HepG2 (cell line): ENCODE data around the gene CAPN15. TPM values are rescaled to one million over a fixed set of nuclear protein-coding genes. Genes with fewer than 3 reads are reported as not detected.

Experiments used
- ARID3A ChIP-seq: IDR thresholded peaks from 2 replicates; pipeline ENCODE4 v1.6.1; 2012; ENCODE audit warnings: low read depth, low read length, improper control_type of control experiment
- DMAP1 ChIP-seq: IDR thresholded peaks from 2 replicates; pipeline ENCODE4 v1.6.1; 2016
- ELF1 ChIP-seq: sonication (generic); formaldehyde crosslinking; IDR thresholded peaks from 2 replicates; pipeline ENCODE4 v1.4.0; 2020; ENCODE audit warnings: missing genetic modification reagents
- ETV5 ChIP-seq: IDR thresholded peaks from 2 replicates; pipeline ENCODE4 v1.6.1; 2018; ENCODE audit warnings: missing biosample characterization, missing genetic modification reagents, inconsistent platforms, borderline replicate concordance
- FOXC1 ChIP-seq: sonication (generic); formaldehyde crosslinking; IDR thresholded peaks from 2 replicates; pipeline ENCODE4 v1.8.0; 2022; ENCODE audit warnings: mild to moderate bottlenecking, missing genetic modification reagents, borderline replicate concordance
- GFI1 ChIP-seq: sonication (generic); formaldehyde crosslinking; IDR thresholded peaks from 2 replicates; pipeline ENCODE4 v1.5.0; 2020; ENCODE audit warnings: missing genetic modification reagents, mild to moderate bottlenecking, borderline replicate concordance
- KAT7 ChIP-seq: IDR thresholded peaks from 2 replicates; pipeline ENCODE4 v1.6.1; 2018; ENCODE audit warnings: borderline replicate concordance, missing compliant biosample characterization
- LCORL ChIP-seq, 2 experiments: fragments of 450-650 bp in 1 of 2; sonication (generic) in 1 of 2; formaldehyde crosslinking in 1 of 2; IDR thresholded peaks; 2 replicates each; pipeline versions ENCODE4 v1.5.0 to v1.6.1; 2017 to 2020; ENCODE audit warnings: antibody characterized with exemption in 1 of 2, missing genetic modification reagents in 1 of 2
- MLLT10 ChIP-seq: sonication (generic); formaldehyde crosslinking; IDR thresholded peaks from 2 replicates; pipeline ENCODE4 v1.4.0; 2020; ENCODE audit warnings: missing genetic modification reagents
- NFKB2 ChIP-seq: sonication (generic); formaldehyde crosslinking; IDR thresholded peaks from 2 replicates; pipeline ENCODE4 v1.4.0; 2020; ENCODE audit warnings: missing genetic modification reagents, borderline replicate concordance
- PRDM10 ChIP-seq: sonication (generic); formaldehyde crosslinking; IDR thresholded peaks from 2 replicates; pipeline ENCODE4 v1.4.0; 2020; ENCODE audit warnings: low read depth, missing genetic modification reagents
- SATB2 ChIP-seq: sonication (generic); formaldehyde crosslinking; IDR thresholded peaks from 2 replicates; pipeline ENCODE4 v1.5.0; 2020; ENCODE audit warnings: missing genetic modification reagents
- STAG1 ChIP-seq: sonication (generic); formaldehyde crosslinking; IDR thresholded peaks from 2 replicates; pipeline ENCODE4 v1.4.0; 2020; ENCODE audit warnings: missing genetic modification reagents
- TFDP1 ChIP-seq: IDR thresholded peaks from 2 replicates; pipeline ENCODE4 v1.6.1; 2016; ENCODE audit warnings: missing compliant biosample characterization, missing genetic modification reagents, borderline replicate concordance
- TFE3 ChIP-seq: IDR thresholded peaks from 2 replicates; pipeline ENCODE4 v1.6.1; 2016
- ZBTB20 ChIP-seq: sonication (generic); formaldehyde crosslinking; IDR thresholded peaks from 2 replicates; pipeline ENCODE4 v1.8.1; 2023; ENCODE audit warnings: missing genetic modification reagents, low read depth, mild to moderate bottlenecking, borderline replicate concordance
- ZFX ChIP-seq: sonication (generic); formaldehyde crosslinking; IDR thresholded peaks from 2 replicates; pipeline ENCODE4 v1.4.0; 2020; ENCODE audit warnings: mild to moderate bottlenecking, low read depth, missing genetic modification reagents, moderate library complexity
- ZNF138 ChIP-seq: sonication (generic); formaldehyde crosslinking; IDR thresholded peaks from 2 replicates; pipeline ENCODE4 v1.5.0; 2020; ENCODE audit warnings: mild to moderate bottlenecking, low read depth, missing genetic modification reagents
- ZNF33A ChIP-seq: sonication (generic); formaldehyde crosslinking; IDR thresholded peaks from 2 replicates; pipeline ENCODE4 v1.5.1; 2020; ENCODE audit warnings: missing genetic modification reagents, mild to moderate bottlenecking, moderate library complexity, borderline replicate concordance
- ZNF563 ChIP-seq: sonication (generic); formaldehyde crosslinking; IDR thresholded peaks from 2 replicates; pipeline ENCODE4 v1.8.0; 2022; ENCODE audit warnings: mild to moderate bottlenecking, moderate library complexity, missing genetic modification reagents
- ZNF775 ChIP-seq: sonication (generic); formaldehyde crosslinking; IDR thresholded peaks from 2 replicates; pipeline ENCODE4 v1.4.0; 2020; ENCODE audit warnings: missing genetic modification reagents, mild to moderate bottlenecking, moderate library complexity, borderline replicate concordance
- polyA plus RNA-seq, 8 experiments: library from polyadenylated mRNA; depleted of rRNA in 3 of 8; stranded (reverse) in 7 of 8; unstranded in 1 of 8; fragments of >200 nt; fragmentation: Illumina TruSeq in 4 of 8; extraction: Trizol in 4 of 8; gene quantifications; 2 replicates each; pipeline versions ENCODE4 v1.2.1 to v1.2.3, GENCODE V29; 2011 to 2016; ENCODE audit warnings: low read depth in 4 of 8, missing spikeins in 1 of 8, mixed read lengths in 1 of 8; ENCODE audit not compliant: insufficient read depth in 1 of 8
- total RNA-seq, 5 experiments: library from RNA; depleted of rRNA; stranded (reverse); fragments of >200 nt; fragmentation: Illumina TruSeq; extraction: Trizol; gene quantifications; 2 replicates each; pipeline ENCODE4 v1.2.3, GENCODE V29; 2016; ENCODE audit warnings: low read depth in 1 of 5

Gene CAPN15
- total and polyA plus RNA-seq, 2 of the 13 experiments (the other 11 are each of a cell fraction or from before 2014, with no cell fraction given) = 14.9 to 24.5 TPM

GRCh38 chr16:502179-502943, 25.2 kb upstream of the CAPN15 start (continued):
- TF ChIP-seq TFE3 (CRISPR knock-in tag) = 0 out of 2 replicates have a peak, but pooled peaks have one; percentile 37
- no peak for TF ChIP-seq LCORL (IDR thresholded peaks at IDR 0.05)
- TF ChIP-seq LCORL (CRISPR knock-in tag; IDR thresholded peaks at IDR 0.05) = peak; percentile 82; the same call in 1 of the 2 replicates
- TF ChIP-seq ZNF33A (CRISPR knock-in tag) = no peak
- TF ChIP-seq STAG1 (CRISPR knock-in tag) = peak; percentile 24; the same call in 1 of the 2 replicates
- 0 out of 2 replicates have a peak, but pooled peaks have one; percentile 14 for TF ChIP-seq NFKB2 (CRISPR knock-in tag)
- peak; percentile 39; the same call in 1 of the 2 replicates for TF ChIP-seq GFI1 (CRISPR knock-in tag)
- TF ChIP-seq TFDP1 = no peak
- TF ChIP-seq ZNF563 (CRISPR knock-in tag) = peak; percentile 56; the same call in 1 of the 2 replicates
- TF ChIP-seq MLLT10 (CRISPR knock-in tag) = no peak
- peak; percentile 69; the same call in 1 of the 2 replicates for TF ChIP-seq ZNF138
- no peak for TF ChIP-seq KAT7
- TF ChIP-seq ZNF775 (CRISPR knock-in tag) = no peak
- peak; percentile 68; the same call in 1 of the 2 replicates for TF ChIP-seq FOXC1 (CRISPR knock-in tag)
- TF ChIP-seq SATB2 (CRISPR knock-in tag) = no peak
- TF ChIP-seq ETV5 (CRISPR knock-in tag) = peak; percentile 56; the same call in 1 of the 2 replicates
- peak; percentile 81 for TF ChIP-seq DMAP1 (CRISPR knock-in tag)
- peak; percentile 79 for TF ChIP-seq ZFX (CRISPR knock-in tag)
- TF ChIP-seq ZBTB20 (CRISPR knock-in tag) = no peak
- no peak for TF ChIP-seq PRDM10 (CRISPR knock-in tag)
- TF ChIP-seq ARID3A = no peak
- 0 out of 2 replicates have a peak, but pooled peaks have one; percentile 30 for TF ChIP-seq ELF1 (CRISPR knock-in tag)
